ENCODE measurements around the gene GIN1. TPM values are rescaled to one million over a fixed set of nuclear protein-coding genes. Genes with fewer than 3 reads are reported as not detected.
A peak's percentile ranks its signal among the peaks of the same experiment; 100 is the strongest.

GIN1 gene
- total RNA-seq, 1 experiment from 2014 or later, result 6.6 TPM

- Mint-ChIP-seq H3K27me3 (ENCODE audit: low read depth) (no peaks in the 10 kb centered on the region), H3K4me1 (no peaks in the 10 kb centered on the region), H3K27ac (0 out of 7 replicates have a peak overlapping the region, but pooled peaks of 1 of the 3 experiments have one; percentile 31), H3K9me3 (no peaks in the 10 kb centered on the region), H3K4me3 (no peak overlapping the region), H3K36me3 (ENCODE audit: insufficient read depth in 1 of 3, low read depth in 3 of 3) (peaks cover 4 to 7% (median 4%) of the 10 kb centered on the region in 3 experiments; a peak in 4 of 7 replicates)
- Histone ChIP-seq H3T11ph (ENCODE audit: low read length) (no peak overlapping the region), H4K8ac (replicated peaks; ENCODE audit: insufficient read length, low read depth, low read length) (no peak overlapping the region), H3K27me3 (ENCODE audit: insufficient read depth, low read length) (no peaks in the 10 kb centered on the region), H3K4ac (ENCODE audit: low read depth, low read length) (no peak overlapping the region), H2BK12ac (ENCODE audit: insufficient read length, low read depth, low read length) (no peak overlapping the region), H2BK5ac (ENCODE audit: insufficient read length, low read length) (no peak overlapping the region), H3K23me2 (ENCODE audit: insufficient read length, low read depth, low read length, poor library complexity, severe bottlenecking) (no peaks in the 10 kb centered on the region), H3K79me2 (ENCODE audit: insufficient read depth, low read length) (no peaks in the 10 kb centered on the region), H2AK5ac (ENCODE audit: insufficient read length, low read length) (no peak overlapping the region), H3K4me1 (ENCODE audit: insufficient read depth, low read length) (no peaks in the 10 kb centered on the region), H3K27ac (ENCODE audit: insufficient read length, low read depth, low read length) (no peak overlapping the region), H3K79me1 (ENCODE audit: insufficient read depth, low read depth, low read length, poor library complexity, severe bottlenecking) (no peaks in the 10 kb centered on the region), H4K5ac (ENCODE audit: insufficient read length, low read depth, low read length) (no peak overlapping the region), H2AFZ (ENCODE audit: low read length) (no peak overlapping the region), H4K20me1 (ENCODE audit: control insufficient read depth, insufficient read depth, insufficient read length) (no peaks in the 10 kb centered on the region), H2BK15ac (ENCODE audit: low read depth, low read length) (no peak overlapping the region), H3K14ac (ENCODE audit: insufficient read depth, low read length) (no peak overlapping the region), H3K18ac (ENCODE audit: insufficient read length, low read depth, low read length) (no peak overlapping the region), H3K9me3 (ENCODE audit: control insufficient read depth, low read depth, low read length) (no peaks in the 10 kb centered on the region), H4K91ac (ENCODE audit: insufficient read length, low read depth, low read length) (no peak overlapping the region), H2BK20ac (ENCODE audit: low read depth, low read length, poor library complexity, severe bottlenecking) (no peak overlapping the region), H3K9ac (ENCODE audit: extremely low read depth, insufficient read length, low read length) (no peak overlapping the region), H3K23ac (ENCODE audit: insufficient read length, low read depth, low read length) (no peak overlapping the region), H3K56ac (ENCODE audit: insufficient read length, low read depth, low read length) (no peak overlapping the region), H2BK120ac (ENCODE audit: low read depth, low read length, poor library complexity, severe bottlenecking) (no peak overlapping the region), H3K4me2 (ENCODE audit: insufficient read depth, insufficient read length, low read length) (no peak overlapping the region)
- no CpG with 5 or more reads among the region's 1 CpG for WGBS (ENCODE audit: extremely low coverage, insufficient read length, low lambda C conversion rate)
- no peak for TF ChIP-seq CTCF (conservative IDR thresholded peaks at IDR 0.05)
- no peak for DNase-seq
Observed at GRCh38 chr5:103132684-103133083, 12.7 kb upstream of the GIN1 start.
